HG02588 (cell line): ENCODE measurements around the gene SORT1.
"Not testable (repeated sequence)": the region's sequence is repeated elsewhere in the genome, so short reads cannot be mapped to it uniquely, and the experiment has no call there.

Source experiments
- ATAC-seq: cut with Tn5 transposase; IDR thresholded peaks from one replicate; pipeline ENCODE4 v1.9.1; 2021; ENCODE audit warnings: mild to moderate bottlenecking, moderate library complexity; ENCODE audit not compliant: unreplicated experiment

The SORT1 gene

GRCh38 chr1:109350182-109350581 lies 47.5 kb downstream of the SORT1 start:
- ATAC-seq, result no peak

- no peak for ATAC-seq
Observed at GRCh38 chr1:109347511-109347910, 50.2 kb downstream of the SORT1 start.

- no peak for ATAC-seq
Observed at GRCh38 chr1:109341944-109342930, 55.5 kb downstream of the SORT1 start.

DNA sequence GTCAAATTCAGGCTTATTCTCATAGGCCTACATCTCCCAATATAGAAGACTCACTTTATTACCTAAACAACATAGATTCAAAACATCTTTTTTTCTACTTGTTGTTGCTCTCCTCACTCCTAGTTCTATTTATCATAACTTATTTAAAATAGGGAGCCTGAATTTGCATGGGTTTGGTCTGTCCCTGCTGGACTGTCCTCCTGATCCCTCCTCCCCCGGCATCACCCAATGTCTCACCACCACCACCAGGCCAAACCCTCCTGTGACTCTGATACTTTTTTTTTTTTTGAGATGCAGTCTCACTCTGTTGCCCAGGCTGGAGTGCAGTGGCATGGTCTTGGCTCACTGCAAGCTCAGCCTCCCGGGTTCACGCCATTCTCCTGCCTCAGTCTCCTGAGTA lies 59.1 kb downstream of the SORT1 start:
- no peak for ATAC-seq

GRCh38 chr1:109338091-109338490 lies 59.6 kb downstream of the SORT1 start:
- no peak for ATAC-seq

- ATAC-seq, result no peak
Observed at GRCh38 chr1:109335091-109335490, 62.6 kb downstream of the SORT1 start.

DNA sequence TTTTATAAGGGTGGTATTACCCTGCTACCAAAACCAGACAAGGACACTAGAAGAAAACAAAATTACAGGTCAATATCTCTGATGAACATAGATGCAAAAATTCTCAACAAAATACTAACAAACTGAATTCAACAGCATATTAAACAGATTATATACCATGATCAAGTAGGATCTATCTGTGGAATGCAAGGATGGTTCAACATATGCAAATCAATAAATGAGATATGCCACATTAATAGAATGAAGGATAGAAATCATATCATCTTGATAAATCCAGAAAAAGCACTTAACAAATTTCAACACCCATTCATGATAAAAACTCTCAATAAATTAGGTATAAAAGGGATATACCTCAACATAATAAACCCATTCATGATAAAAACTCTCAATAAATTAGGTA lies 66.6 kb downstream of the SORT1 start:
- ATAC-seq, result no peak

GRCh38 chr1:109327285-109327684 lies 70.4 kb downstream of the SORT1 start:
- ATAC-seq, result no peak

DNA sequence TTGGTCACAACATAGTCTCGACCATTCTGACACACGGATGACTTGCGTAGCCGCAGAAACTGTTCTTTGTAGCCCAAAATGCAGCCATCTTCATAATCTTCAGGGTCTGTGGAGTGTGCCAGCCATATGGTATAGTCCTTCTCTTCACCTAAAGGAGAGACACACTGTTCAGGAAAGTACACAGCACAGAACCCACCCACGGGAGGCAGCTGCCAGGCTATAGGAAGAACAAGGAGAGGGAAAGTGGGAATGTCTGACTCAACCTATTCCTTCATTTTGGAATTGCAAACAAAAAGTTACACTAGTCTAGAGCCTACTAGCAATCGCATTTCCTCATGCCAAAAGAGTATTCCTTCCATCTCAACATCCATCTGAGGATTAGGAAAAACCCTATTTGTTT lies 74.7 kb downstream of the SORT1 start:
- ATAC-seq, result no peak

GRCh38 chr1:109319114-109319513 lies 78.6 kb downstream of the SORT1 start:
- no peak for ATAC-seq

DNA sequence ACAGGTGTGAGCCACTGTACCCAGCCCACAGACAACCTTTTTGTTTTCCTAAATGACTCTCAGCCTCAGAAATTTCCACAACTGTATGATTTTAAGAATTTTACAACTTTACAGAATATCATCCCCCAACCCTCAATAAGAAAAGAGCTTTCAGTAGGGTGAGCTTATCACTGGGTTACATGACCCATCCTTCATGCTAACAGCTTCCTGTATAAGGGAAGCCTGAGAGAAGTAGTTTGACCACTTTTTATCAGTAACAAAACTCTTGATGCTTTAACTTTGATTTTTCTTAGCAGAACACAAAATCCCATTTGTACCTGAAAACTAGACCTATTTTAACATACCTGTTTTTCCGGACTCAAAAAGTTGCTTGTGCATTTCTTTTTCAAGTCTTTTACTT lies 81.2 kb downstream of the SORT1 start:
- no peak for ATAC-seq

- ATAC-seq, result no peak
Observed at GRCh38 chr1:109315288-109315687, 82.4 kb downstream of the SORT1 start.

- ATAC-seq, result no peak
Observed at GRCh38 chr1:109314795-109315194, 82.9 kb downstream of the SORT1 start.

- ATAC-seq, result no peak
Observed at GRCh38 chr1:109312978-109313775, 84.5 kb downstream of the SORT1 start.

- no peak for ATAC-seq
Observed at GRCh38 chr1:109312246-109312645, 85.5 kb downstream of the SORT1 start.

- ATAC-seq, result no peak
Observed at GRCh38 chr1:109309347-109309746, 88.4 kb downstream of the SORT1 start.

DNA sequence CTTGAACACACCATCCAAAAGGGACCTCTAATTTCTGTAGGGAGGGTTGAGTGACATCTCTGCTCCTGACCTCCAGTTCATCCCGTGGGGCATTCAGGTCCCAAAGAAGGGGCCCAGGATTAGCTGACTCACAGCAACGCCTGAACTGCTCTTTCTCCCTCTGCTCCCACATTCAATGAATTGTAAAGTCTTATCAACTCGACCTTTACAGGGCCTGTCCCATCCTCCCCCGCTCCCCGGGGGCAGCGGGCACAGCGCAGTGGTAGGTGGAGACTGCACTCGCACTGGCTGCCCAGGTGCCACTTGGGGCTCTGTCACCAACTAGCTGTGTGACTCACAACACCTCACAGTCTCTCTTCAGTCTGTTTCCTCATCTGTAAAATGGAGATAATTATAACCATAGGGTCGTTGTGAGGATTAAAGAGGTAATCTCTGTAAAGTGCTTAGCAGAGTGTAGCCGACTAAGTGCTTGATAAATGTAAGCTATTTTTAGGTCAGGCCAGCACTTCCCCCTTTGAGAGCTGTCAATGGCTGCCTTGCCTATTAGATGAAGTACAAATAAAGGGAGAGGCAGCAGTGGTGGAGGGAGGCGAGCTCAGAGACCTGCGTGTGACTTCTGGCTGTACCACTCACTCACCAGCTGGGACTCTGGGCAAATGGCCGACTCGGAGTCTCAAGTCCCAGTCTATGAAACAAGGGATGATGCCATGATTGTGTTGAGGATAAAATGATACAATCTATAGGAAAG lies 90.3 kb downstream of the SORT1 start:
- ATAC-seq, result no peak

GRCh38 chr1:109306832-109307273 lies 90.9 kb downstream of the SORT1 start, which contains the start of gene MYBPHL:
TSS of gene MYBPHL (minus strand) at chr1:109307011. CDS start at chr1:109306991, 20 bp downstream.
- no peak for ATAC-seq

DNA sequence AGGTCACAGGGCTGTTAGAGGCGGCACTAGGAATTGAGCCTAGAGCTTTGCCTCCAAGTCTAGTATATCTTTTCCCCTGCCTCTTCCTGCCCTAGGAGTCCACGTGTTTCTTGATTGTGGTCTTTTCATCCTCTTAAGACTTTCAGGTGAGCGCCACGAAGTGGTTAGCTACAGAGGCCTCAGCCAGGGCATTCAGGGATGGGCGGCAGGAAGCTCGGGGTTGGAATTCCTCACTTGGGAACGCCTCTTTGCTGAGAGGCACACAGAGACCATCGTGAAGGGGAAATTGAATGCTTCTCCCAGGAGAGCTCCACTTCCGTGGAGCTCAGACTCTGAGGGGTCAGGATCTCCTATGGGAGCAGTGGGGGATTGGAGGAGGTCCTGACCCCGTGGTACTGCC lies 91.7 kb downstream of the SORT1 start:
- not testable (repeated sequence) for ATAC-seq

DNA sequence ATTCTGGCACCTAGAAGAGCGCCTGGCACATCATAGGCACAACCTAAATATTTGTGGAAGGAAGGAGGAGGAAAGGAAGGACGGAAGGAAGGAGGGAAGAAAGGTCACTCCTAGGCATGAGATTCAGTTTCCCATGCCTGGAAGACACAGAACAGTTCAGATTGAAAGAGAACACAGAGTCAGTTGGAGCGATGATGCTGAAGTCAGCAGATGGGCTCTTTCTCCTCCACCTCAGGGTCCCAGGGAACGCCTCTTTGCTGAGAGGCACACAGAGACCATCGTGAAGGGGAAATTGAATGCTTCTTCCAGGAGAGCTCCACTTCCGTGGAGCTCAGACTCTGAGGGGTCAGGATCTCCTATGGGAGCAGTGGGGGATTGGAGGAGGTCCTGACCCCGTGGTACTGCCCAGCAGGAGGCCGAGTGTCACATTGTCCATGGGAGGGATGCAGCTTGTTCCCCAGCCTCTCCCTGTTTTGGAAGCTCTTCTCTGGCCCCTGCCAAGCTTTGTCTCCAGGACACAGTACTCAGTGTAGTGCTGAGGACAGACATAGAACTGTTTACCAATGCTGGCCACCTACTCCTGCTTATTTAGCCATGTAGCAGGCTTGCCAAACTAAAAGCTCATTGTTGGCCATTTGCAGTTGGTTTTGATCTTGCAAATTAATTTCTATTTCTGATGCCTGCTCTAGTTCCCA lies 93.3 kb downstream of the SORT1 start:
- no peak for ATAC-seq
